Activated CD8-positive, alpha-beta T cell treated with anti-CD3 and anti-CD28 coated beads for 36 hours (primary cell): ENCODE measurements around the gene FCN2. TPM values are rescaled to one million over a fixed set of nuclear protein-coding genes. Genes with fewer than 3 reads are reported as not detected.

ENCODE experiments used
- ATAC-seq: fragments of 200-7000 bp; cut with Tn5 transposase; one replicate; pipeline ENCODE4 v1.10.0; 2021; ENCODE audit warnings: mild to moderate bottlenecking, moderate library complexity
- CTCF ChIA-PET: fragments of 350-600 bp; sonication (Branson Sonifier 250); formaldehyde crosslinking; loops from one replicate; lab custom pipeline; 2021; ENCODE audit warnings: antibody characterized with exemption; lab: Charles Lee
- POLR2A ChIA-PET: fragments of 350-600 bp; sonication (Branson Sonifier 250); formaldehyde crosslinking; loops from one replicate; lab custom pipeline; 2021; ENCODE audit warnings: antibody characterized with exemption; lab: Charles Lee
- DNase-seq: peaks from one replicate; pipeline ENCODE4 v3.0.0-alpha.2; 2020
- H3K27ac Mint-ChIP-seq: one replicate; pipeline ENCODE4 v1.8.0; 2021; ENCODE audit warnings: mild to moderate bottlenecking, mixed read lengths
- H3K27me3 Mint-ChIP-seq: one replicate; pipeline ENCODE4 v1.8.0; 2021; ENCODE audit warnings: mixed read lengths
- H3K36me3 Mint-ChIP-seq: one replicate; pipeline ENCODE4 v1.8.0; 2021; ENCODE audit warnings: low read depth, mixed read lengths
- H3K4me1 Mint-ChIP-seq: one replicate; pipeline ENCODE4 v1.8.0; 2021; ENCODE audit warnings: low read depth, mixed read lengths
- H3K4me3 Mint-ChIP-seq: one replicate; pipeline ENCODE4 v1.8.0; 2021; ENCODE audit warnings: mild to moderate bottlenecking, moderate library complexity, mixed read lengths
- H3K9me3 Mint-ChIP-seq: one replicate; pipeline ENCODE4 v1.8.0; 2021; ENCODE audit warnings: mixed read lengths
- intact Hi-C: fragments of 100-400 bp; cut with micrococcal nuclease; formaldehyde crosslinking; loops from one replicate; pipeline ENCODE4 v1.10.0; 2022
- total RNA-seq, 2 experiments: library from RNA; stranded (reverse); gene quantifications; one replicate each; pipeline ENCODE4 v1.2.3, GENCODE V29; 2021
- TF ChIP-seq, protein P1 (sequence below): fragments of 200-600 bp; IDR thresholded peaks from one replicate; pipeline ENCODE4 v1.8.0; 2022; ENCODE audit warnings: antibody characterized with exemption, mild to moderate bottlenecking

The FCN2 gene
- total RNA-seq, 2 experiments from 2014 or later, result not detected

DNA sequence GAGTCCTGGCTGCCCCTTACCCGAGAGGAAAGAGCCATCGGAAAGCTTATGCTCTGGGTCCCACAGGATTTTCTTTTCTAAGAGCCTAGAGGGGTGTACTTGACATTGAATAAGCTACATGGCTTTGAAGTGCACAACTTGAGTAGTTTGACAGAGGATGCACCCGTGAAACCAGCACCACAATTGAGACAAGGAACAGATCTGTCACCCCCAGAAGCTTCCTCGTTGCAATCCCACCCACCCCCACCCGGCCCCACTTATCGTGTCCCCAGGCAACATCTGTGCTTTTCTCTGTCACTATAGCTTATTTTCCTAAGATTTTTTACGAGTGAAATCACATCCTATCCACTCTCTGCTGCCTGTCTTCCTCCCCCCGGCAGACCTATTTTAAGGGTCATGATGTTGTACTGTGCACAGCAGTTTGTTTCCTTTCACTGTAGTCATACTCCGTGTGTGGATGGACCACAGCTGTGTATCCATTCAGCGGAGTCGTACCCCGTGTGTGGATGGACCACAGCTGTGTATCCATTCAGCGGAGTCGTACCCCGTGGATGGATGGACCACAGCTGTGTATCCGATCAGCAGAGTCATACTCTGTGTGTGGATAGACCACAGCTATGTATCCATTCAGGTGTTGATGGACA, 8.8 kb upstream of the FCN2 start:
- Mint-ChIP-seq H3K27me3 (peaks cover under 1% of the 10 kb centered on the region), H3K36me3 (no peaks in the 10 kb centered on the region), H3K27ac (no peak overlapping the region), H3K4me3 (no peak overlapping the region), H3K9me3 (no peaks in the 10 kb centered on the region), H3K4me1 (no peaks in the 10 kb centered on the region)
- ChIA-PET CTCF (no interaction called here), POLR2A (no interaction called here)
- TF ChIP-seq, protein P1, sequence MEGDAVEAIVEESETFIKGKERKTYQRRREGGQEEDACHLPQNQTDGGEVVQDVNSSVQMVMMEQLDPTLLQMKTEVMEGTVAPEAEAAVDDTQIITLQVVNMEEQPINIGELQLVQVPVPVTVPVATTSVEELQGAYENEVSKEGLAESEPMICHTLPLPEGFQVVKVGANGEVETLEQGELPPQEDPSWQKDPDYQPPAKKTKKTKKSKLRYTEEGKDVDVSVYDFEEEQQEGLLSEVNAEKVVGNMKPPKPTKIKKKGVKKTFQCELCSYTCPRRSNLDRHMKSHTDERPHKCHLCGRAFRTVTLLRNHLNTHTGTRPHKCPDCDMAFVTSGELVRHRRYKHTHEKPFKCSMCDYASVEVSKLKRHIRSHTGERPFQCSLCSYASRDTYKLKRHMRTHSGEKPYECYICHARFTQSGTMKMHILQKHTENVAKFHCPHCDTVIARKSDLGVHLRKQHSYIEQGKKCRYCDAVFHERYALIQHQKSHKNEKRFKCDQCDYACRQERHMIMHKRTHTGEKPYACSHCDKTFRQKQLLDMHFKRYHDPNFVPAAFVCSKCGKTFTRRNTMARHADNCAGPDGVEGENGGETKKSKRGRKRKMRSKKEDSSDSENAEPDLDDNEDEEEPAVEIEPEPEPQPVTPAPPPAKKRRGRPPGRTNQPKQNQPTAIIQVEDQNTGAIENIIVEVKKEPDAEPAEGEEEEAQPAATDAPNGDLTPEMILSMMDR, result no peak
- DNase-seq (no peak), ATAC-seq (no peak)
- intact Hi-C loops, result no loop called here

DNA sequence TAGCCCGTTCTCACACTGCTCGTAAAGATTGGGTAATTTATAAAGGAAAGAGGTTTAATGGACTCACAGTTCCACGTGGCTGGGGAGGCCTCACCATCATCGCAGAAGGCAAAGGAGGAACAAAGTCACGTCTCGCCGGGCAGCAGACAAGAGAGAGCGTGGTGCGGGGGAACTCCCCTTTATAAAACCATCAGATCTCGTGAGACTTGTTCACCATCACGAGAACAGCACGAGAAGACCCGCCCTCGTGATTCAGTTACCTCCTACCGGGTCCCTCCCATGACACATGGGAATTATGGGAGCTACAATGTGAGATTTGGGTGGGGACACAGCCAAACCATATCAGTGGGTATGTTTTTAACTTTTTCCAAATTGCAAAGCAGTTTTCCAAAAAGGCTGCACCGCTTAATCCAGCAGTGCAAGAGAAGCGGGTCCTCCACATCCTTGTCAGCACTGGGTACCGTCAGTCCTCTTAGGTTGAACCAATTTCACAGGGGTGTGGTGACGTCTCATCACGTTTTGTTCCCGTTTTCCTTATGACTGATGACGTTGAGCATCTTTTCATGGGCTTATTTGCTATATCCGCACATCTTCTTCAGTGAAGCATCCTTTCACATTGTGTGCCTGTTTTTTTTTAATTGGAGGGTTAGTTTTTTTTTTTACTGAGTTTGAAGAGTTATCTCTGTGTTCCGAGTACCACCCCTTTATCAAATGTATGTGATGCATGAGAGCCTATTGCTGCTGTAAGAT, 8.0 kb upstream of the FCN2 start:
- Mint-ChIP-seq H3K4me3 (no peak overlapping the region), H3K36me3 (no peaks in the 10 kb centered on the region), H3K27me3 (peaks cover 2% of the 10 kb centered on the region), H3K9me3 (no peaks in the 10 kb centered on the region), H3K27ac (no peak overlapping the region), H3K4me1 (no peaks in the 10 kb centered on the region)
- CTCF ChIA-PET, result no interaction called here
- ATAC-seq, result no peak
- no peak for DNase-seq
- TF ChIP-seq, protein P1, result no peak
- intact Hi-C loops, result no loop called here
- POLR2A ChIA-PET, result no interaction called here

DNA sequence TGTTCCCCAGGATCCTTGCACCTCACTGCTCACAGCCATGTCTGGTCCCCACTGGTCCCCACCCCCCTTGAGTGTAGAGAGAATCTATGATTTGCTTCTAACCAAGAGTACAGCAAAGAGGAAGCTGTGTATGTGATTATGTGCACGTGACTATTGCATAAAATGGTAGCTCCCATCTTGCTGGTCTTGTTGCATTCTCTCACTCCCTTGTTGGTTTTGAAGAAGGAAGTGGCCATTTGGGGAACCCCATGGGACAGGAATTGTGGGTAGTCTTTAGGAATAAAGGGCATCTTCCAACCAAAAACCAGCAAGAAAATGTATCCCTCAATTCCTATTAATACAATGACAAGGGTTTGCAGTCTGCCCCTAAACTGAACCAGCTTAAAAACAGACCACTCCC, 5.2 kb upstream of the FCN2 start:
- no peaks in the 10 kb centered on the region for H3K36me3 Mint-ChIP-seq
- ChIA-PET CTCF (interaction anchor here (0.6 kb wide), 1 partner anchor 78 kb away, joined by 3 read pairs; no protein-coding TSS in a partner anchor), POLR2A (no interaction called here)
- H3K4me1 Mint-ChIP-seq, result no peaks in the 10 kb centered on the region
- intact Hi-C loops, result no loop called here
- DNase-seq (no peak), ATAC-seq (no peak)
- peaks cover 2% of the 10 kb centered on the region for H3K27me3 Mint-ChIP-seq
- H3K9me3 Mint-ChIP-seq, result no peaks in the 10 kb centered on the region
- no peak overlapping the region for H3K27ac Mint-ChIP-seq
- TF ChIP-seq, protein P1, result no peak
- no peak overlapping the region for H3K4me3 Mint-ChIP-seq

DNA sequence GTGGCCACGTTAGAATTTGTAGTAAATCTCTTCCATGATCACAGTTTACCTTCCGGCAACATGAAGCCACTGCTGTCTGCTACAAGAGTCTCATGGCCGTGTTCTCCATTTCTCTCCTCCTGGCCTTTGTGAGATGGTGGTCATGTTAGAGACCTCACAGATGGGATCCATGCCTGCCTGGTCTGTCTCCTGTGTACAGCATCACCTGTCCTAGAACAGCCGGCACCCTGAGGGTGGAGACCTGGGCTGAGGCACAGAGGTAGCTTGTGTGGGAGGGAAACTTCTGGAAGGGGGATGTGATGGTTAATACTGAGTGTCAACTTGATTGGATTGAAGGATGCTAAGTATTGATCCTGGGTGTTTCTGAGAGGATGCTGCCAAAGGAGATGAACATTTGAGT, 3.1 kb upstream of the FCN2 start:
- Mint-ChIP-seq H3K27me3 (peaks cover 2% of the 10 kb centered on the region), H3K9me3 (no peaks in the 10 kb centered on the region), H3K4me1 (no peaks in the 10 kb centered on the region), H3K27ac (no peak overlapping the region), H3K36me3 (no peaks in the 10 kb centered on the region), H3K4me3 (no peak overlapping the region)
- intact Hi-C loops, result no loop called here
- ChIA-PET CTCF (no interaction called here), POLR2A (no interaction called here)
- TF ChIP-seq, protein P1, result no peak
- DNase-seq (no peak), ATAC-seq (no peak)
